NK-92 (cell line): Measurements from ENCODE around the gene AARSD1.
"Not testable (repeated sequence)": the region's sequence is repeated elsewhere in the genome, so short reads cannot be mapped to it uniquely, and the experiment has no call there.

Experiments used
- DNase-seq: peaks from one replicate; lab custom pipeline; 2025; ENCODE audit not compliant: unreplicated experiment; lab: John Stamatoyannopoulos, UW

Gene AARSD1

DNA sequence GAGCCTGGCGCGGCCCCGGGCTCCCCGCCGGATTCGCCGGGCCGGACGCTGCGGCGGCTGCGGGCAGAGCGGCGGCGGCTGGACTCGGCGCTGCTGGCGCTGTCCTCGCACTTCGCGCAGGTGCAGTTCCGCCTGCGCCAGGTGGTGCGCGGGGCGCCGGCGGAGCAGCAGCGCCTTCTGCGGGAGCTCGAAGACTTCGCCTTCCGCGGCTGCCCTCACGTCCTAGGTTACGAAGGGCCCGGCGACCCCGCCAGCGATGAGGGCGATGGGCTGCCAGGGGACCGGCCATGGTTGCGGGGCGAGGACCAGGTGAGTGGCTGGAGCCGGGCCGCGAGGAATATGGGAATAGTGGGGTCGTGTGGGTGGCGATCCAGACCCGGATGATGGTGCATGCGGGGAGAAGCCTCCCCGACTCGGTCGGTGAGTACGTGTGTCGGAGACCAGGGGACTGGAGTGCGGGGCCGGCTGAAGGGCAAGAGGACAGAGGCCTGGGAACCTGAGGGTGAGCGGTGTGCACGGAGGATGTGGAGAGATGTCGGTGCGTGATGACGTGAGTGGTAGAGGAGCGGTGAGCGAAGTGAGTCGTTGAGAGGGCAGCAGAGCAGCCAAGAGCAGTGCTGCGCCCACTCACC lies 16.6 kb upstream of the AARSD1 start:
- no peak for DNase-seq

- peak; percentile 59 for DNase-seq
Measured at GRCh38 chr17:42980274-42980765, 16.1 kb upstream of the AARSD1 start, which contains the start of gene RUNDC1. TSS of gene RUNDC1 (plus strand) at chr17:42980565. CDS start at chr17:42980577, 12 bp downstream.

DNA sequence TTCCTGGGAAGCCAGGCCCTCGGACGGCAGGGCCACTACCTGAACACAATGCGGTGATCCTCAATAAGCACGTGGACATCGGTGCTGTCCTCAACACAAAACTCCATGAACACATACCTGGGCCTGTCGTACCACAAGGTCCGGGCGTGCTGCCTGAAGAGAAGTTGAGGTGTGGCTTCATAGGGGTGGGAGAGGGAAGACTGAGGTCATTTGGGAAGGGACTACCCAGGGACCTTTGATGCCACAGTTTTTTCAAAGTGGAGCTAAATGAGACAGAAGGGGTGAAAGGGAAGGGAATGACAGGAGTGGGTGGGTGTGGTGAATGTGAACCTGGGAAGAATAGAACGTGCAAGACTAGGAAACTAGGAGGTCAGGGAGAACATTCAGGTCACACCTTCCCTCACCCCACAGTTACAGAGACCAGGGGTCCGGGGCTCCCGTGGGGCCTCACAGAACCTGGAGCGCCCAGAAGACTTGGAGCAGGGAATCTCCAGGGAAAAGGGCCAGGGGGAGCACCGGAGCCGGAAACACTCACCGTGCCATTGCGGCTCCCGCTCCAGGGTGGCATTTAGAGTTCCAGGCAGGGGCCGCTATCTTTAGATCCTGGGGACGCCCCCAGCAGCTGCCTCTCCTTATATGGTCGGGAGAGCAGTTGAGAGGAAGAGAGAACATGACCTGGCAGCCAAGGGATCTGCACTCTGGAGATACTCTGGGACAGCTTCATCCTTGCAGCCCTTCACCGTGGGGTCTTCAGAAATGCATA lies 15.4 kb upstream of the AARSD1 start, which contains the start of gene PTGES3L:
Gene PTGES3L (minus strand): TSS at position 570 of the 763 bp plus-strand sequence. CDS start 27 bp downstream, at position 543.
- no peak for DNase-seq

- not testable (repeated sequence) for DNase-seq
Measured at GRCh38 chr17:42975701-42976100, 11.4 kb upstream of the AARSD1 start.

DNA sequence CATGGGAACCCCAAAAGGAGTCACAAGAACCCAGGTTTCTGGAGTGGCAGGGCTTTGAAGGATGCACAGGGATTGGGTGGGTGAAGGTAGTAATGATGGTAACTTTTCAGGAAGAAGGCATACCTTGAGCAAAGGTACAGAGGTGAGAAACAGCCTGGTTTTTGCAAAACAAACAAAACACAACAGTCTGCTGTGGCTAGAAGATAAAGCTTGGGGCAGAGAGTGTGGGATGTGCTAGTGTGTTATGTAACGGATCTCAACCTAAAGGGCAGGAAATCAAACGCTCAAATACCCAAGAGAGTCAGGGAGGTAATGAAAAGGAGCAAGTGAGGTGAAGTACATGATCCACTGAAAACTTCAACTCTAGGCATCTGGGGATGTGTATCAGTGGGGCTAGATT lies 11.0 kb upstream of the AARSD1 start:
- no peak for DNase-seq

DNA sequence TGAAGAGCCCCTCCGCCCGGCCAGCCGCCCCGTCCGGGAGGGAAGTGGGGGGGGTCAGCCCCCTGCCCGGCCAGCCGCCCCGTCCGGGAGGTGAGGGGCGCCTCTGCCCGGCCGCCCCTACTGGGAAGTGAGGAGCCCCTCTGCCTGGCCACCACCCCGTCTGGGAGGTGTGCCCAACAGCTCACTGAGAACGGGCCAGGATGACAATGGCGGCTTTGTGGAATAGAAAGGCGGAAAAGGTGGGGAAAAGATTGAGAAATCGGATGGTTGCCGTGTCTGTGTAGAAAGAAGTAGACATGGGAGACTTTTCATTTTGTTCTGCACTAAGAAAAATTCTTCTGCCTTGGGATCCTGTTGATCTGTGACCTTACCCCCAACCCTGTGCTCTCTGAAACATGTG lies 9.1 kb upstream of the AARSD1 start:
- DNase-seq, result not testable (repeated sequence)

DNA sequence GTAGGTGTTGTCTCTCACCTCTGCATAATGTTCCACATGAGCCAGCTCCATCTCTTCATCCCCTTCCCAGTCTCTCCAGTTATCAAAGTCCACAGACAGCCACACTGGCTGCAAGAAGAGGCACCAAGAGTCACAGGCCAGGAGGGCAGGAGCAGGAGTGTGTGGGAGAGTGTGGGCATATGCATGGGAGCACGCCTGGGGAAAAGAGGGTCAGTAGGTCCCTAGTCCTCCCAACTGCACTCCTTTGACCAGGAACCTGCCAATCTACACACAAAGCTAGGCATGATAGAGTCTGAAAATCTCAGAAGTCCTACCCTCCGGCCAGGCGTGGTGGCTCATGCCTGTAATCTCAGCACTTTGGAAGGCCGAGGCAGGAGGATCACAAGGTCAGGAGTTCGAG lies 7.3 kb upstream of the AARSD1 start:
- no peak for DNase-seq

DNA sequence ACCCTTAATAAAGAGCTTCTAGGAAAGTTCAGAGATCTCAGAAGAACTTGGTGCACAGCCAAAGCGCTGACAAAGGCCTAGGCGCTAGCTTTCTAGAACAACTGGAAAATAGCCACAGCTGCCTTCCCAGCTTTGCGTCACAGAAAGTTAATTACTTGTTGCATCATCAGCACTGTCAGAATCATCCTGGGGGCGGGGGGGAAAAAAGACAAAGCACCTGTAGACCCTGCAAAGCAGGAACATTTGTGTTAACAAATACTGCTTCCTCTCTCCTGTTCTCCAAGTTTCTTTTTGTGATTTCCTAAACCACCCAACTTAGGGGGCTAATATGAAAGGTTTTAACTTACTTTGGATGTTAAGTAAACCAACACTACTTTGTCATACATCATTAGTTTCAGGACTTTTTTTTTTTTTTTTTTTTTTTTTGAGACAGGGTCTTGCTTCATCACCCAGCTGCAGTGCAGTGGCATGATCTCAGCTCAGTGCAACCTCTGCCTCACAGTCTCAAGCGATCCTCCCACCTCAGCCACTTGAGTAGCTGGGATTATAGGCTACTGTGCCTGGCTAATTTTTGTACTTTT lies 4.8 kb upstream of the AARSD1 start:
- DNase-seq, result no peak

GRCh38 chr17:42967925-42968324 lies 3.7 kb upstream of the AARSD1 start:
- no peak for DNase-seq

DNA sequence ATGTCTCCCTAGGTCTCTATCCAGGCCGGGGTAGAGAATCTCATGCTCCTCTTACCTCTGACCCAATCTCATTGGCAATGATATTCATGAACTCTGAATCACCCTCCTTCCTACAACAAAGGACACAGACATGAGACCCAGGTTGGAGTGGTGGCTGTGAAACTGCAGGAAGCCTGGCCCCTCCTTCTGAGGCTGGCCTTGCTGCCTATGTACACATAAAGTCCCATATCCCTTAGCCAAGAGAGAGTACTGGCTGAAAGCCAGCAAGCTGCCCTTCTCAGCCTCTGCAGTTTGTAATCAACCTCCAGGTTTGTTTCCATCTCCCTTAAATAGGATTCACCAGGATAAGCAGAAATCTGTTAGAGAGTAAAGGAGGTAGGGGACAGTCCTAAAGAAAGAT lies 10.6 kb downstream of the AARSD1 start:
- DNase-seq, result no peak

- no peak for DNase-seq
Measured at GRCh38 chr17:42950044-42950783, 14.0 kb downstream of the AARSD1 start.

DNA sequence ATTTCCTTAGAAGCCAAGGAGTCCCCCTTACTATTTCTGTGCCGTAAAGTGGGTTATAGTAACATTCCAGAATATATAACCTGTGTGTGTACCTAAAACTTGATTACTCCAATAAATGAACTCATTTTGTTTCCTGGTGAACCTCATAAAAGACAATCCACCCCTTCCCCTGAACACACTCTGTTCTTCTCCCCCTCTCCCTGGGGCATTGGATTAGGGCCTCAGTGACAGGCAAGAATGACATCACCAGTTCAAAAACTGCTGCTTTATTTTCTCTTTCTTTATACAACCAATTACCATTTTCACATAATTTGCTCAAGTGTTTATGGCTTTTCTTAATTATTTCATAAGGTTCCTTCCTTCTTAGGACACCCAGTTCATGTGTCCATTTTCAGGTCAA lies 17.4 kb downstream of the AARSD1 start:
- DNase-seq, result no peak

DNA sequence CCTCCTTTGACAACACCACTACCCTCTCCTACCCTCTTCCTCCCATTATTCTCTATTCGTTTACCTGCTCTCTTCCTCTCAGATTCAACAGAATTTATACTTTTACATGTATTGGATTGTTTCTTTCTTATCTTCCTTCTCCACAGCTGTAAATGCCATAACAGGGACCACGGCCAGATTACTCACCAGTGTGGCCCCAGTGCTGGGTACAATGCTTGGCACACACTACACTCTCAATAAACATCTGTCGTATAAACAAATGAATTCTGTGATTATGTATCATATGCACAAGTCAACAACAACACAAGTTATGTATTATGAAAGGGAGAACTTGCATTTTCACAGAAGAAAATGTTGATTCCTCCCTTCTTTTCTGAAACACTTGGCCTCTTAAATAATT lies 20.0 kb downstream of the AARSD1 start:
- no peak for DNase-seq

DNA sequence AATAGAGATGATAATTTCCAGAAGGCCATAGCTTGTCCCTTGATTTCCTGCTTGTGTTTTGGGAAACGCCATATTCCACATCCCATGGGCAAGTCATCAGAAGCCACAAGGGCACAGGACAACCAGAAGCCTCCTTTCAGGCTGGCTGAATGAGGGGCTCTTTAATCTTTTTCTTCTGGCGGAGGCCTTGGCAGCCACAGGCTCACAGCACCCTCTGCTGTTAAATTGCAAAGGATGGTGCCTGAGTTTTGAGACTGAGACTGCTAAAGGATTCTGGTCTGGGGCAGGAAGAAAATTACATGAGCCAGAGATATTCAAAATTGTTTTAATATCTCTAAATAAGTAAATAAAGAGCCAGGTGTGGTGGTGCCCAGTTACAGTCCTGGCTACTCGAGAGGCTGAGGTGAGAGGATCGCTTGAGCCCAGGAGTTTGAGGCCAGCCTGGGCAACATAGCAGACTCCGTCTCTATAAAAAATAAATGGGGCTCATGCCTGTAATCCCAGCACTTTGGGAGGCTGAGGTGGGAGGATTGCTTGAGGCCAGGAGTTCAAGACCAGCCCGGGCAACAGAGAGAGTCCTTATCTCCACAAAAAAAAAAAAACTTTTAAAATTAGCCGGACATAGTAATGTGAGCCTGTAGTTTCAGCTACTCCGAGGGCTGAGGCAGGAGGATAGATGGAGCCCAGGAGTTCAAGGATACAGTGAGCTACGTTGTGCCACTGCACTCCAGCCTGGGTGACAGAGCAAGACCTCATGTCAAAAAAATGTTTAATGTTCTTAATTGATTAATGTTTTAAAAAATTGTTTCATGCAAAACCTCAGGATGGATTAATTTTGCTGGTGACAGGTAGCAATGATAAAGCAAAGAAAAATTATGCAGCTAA lies 26.3 kb downstream of the AARSD1 start:
- no peak for DNase-seq

DNA sequence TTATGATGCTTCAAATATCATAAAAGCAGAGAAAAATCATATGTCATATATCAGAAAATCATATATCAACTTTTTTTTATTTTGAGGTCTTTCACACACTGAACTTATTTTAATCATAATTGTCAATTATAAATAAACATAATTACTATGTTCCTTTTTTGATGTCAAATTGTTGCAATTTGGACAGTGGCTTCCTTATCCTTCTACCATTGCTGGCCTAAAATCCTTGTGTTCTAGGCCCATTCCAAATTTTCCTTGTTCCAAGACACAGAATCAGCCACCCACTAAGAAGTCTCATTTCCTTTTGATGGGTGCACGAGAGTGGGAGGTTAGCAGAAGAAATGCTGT lies 34.8 kb downstream of the AARSD1 start:
- no peak for DNase-seq

- DNase-seq, result no peak
Measured at GRCh38 chr17:42928714-42929496, 35.3 kb downstream of the AARSD1 start.

GRCh38 chr17:42924891-42925290 lies 39.4 kb downstream of the AARSD1 start:
- DNase-seq, result no peak

- not testable (repeated sequence) for DNase-seq
Measured at GRCh38 chr17:42923472-42923871, 40.8 kb downstream of the AARSD1 start.

- DNase-seq, result no peak
Measured at GRCh38 chr17:42922294-42922693, 42.0 kb downstream of the AARSD1 start.

DNA sequence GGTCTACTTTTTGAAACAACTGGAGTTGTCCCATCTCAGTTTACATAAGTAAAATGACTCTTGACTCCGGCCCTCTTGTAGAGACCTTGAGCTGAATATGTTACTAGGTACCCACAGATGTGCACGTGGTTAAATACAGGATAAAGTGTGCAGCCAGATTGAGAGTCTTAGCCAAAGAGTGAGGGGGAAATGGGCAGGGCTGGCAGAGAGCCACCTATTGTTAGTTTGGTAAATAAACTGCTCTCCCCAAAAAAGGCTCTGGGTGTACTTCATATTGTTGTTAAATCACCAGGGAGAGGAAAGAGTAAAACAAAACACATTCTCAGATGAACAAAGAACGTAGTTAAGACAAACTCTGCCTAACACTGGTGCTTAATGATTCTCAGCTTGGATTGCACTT lies 43.3 kb downstream of the AARSD1 start:
- DNase-seq, result no peak
